IMR-90 (cell line): ENCODE measurements around the gene MRPL52. TPM values are rescaled to one million over a fixed set of nuclear protein-coding genes. Genes with fewer than 3 reads are reported as not detected.
A peak's percentile ranks its signal among the peaks of the same experiment; 100 is the strongest.

Source experiments
- ATAC-seq: fragments of 200-7000 bp; cut with Tn5 transposase; 2 replicates; pipeline ENCODE4 v1.9.1; 2020; ENCODE audit warnings: low read depth, mild to moderate bottlenecking, moderate library complexity
- BruUV-seq: library from RNA; stranded (reverse); fragments of 400-500 nt; replicated peaks from 2 replicates; lab custom pipeline; 2021; lab: Mats Ljungman, UMichigan
- CTCF ChIA-PET: fragments of 300-600 bp; formaldehyde crosslinking; extraction: SDS; loops from one replicate; lab custom pipeline; 2021; ENCODE audit warnings: antibody characterized with exemption; lab: Yijun Ruan, JAX
- POLR2A ChIA-PET: fragments of 300-600 bp; sonication (Branson Sonifier 250); formaldehyde crosslinking; loops from one replicate; lab custom pipeline; 2022; ENCODE audit warnings: antibody characterized with exemption; ENCODE audit not compliant: unreplicated experiment; lab: Charles Lee
- DNase-seq: peaks from one replicate; pipeline ENCODE4 v3.0.0; 2013
- H2AFZ ChIP-seq: replicated peaks from 2 replicates; pipeline ENCODE3; 2013; ENCODE audit warnings: low read length, mild to moderate bottlenecking; ENCODE audit not compliant: poor library complexity
- H2AK5ac ChIP-seq: 2 replicates; pipeline ENCODE4 v1.6.1; 2013; ENCODE audit warnings: low read depth, low read length, inconsistent platforms
- H2AK9ac ChIP-seq: replicated peaks from 2 replicates; pipeline ENCODE3; 2013; ENCODE audit warnings: mild to moderate bottlenecking, low read depth, low read length, moderate library complexity; ENCODE audit not compliant: poor library complexity
- H2BK120ac ChIP-seq: 2 replicates; pipeline ENCODE4 v1.6.1; 2013; ENCODE audit warnings: low read depth, low read length, inconsistent platforms
- H2BK15ac ChIP-seq: 3 replicates; pipeline ENCODE4 v1.6.1; 2013; ENCODE audit warnings: low read depth, low read length, inconsistent platforms
- H2BK20ac ChIP-seq: 2 replicates; pipeline ENCODE4 v1.6.1; 2013; ENCODE audit warnings: low read depth, mild to moderate bottlenecking, inconsistent platforms, low read length, moderate library complexity
- H2BK5ac ChIP-seq: 2 replicates; pipeline ENCODE4 v1.6.1; 2013; ENCODE audit warnings: mild to moderate bottlenecking, low read depth, low read length, inconsistent platforms; ENCODE audit not compliant: poor library complexity, severe bottlenecking
- H3K14ac ChIP-seq: replicated peaks from 2 replicates; pipeline ENCODE4 v1.6.1; 2013; ENCODE audit warnings: low read depth, low read length, inconsistent platforms
- H3K18ac ChIP-seq: 2 replicates; pipeline ENCODE4 v1.6.1; 2013; ENCODE audit warnings: low read depth, low read length, control low read depth
- H3K23ac ChIP-seq: 2 replicates; pipeline ENCODE4 v1.6.1; 2013; ENCODE audit warnings: low read depth, low read length, inconsistent platforms
- H3K27ac ChIP-seq: 2 replicates; pipeline ENCODE4 v1.5.1; 2013; ENCODE audit warnings: mild to moderate bottlenecking, control low read depth, low read length; ENCODE audit not compliant: insufficient read depth
- H3K27me3 ChIP-seq: 2 replicates; pipeline ENCODE4 v1.6.1; 2013; ENCODE audit warnings: low read length; ENCODE audit not compliant: control insufficient read depth, insufficient read depth
- H3K36me3 ChIP-seq: 2 replicates; pipeline ENCODE4 v1.6.1; 2013; ENCODE audit warnings: low read length, mixed read lengths; ENCODE audit not compliant: control insufficient read depth, insufficient read depth
- H3K4ac ChIP-seq: 2 replicates; pipeline ENCODE4 v1.6.1; 2013; ENCODE audit warnings: low read depth, low read length, inconsistent platforms
- H3K4me1 ChIP-seq: 2 replicates; pipeline ENCODE4 v1.6.1; 2013; ENCODE audit warnings: low read length, mixed read lengths; ENCODE audit not compliant: control insufficient read depth, insufficient read depth
- H3K4me2 ChIP-seq: 2 replicates; pipeline ENCODE4 v1.6.1; 2013; ENCODE audit warnings: low read depth, mild to moderate bottlenecking, control low read depth, low read length, moderate library complexity
- H3K4me3 ChIP-seq: 2 replicates; pipeline ENCODE4 v1.5.1; 2013; ENCODE audit warnings: low read depth, mild to moderate bottlenecking, control low read depth, low read length, moderate library complexity; ENCODE audit not compliant: insufficient read depth
- H3K56ac ChIP-seq: 2 replicates; pipeline ENCODE4 v1.6.1; 2013; ENCODE audit warnings: low read length, inconsistent platforms; ENCODE audit not compliant: insufficient read depth; ENCODE audit errors: extremely low read depth
- H3K79me1 ChIP-seq, 2 experiments: 2 replicates each; pipeline ENCODE4 v1.6.1; 2013; ENCODE audit warnings: low read length in 2 of 2, inconsistent platforms in 1 of 2, low read depth in 1 of 2
- H3K9ac ChIP-seq: 2 replicates; pipeline ENCODE4 v1.6.1; 2013; ENCODE audit warnings: low read depth, low read length, control low read depth
- H3K9me1 ChIP-seq: 2 replicates; pipeline ENCODE4 v1.6.1; 2013; ENCODE audit warnings: low read length, inconsistent platforms; ENCODE audit not compliant: insufficient read depth
- H3K9me3 ChIP-seq: 2 replicates; pipeline ENCODE4 v1.6.1; 2013; ENCODE audit warnings: low read length; ENCODE audit not compliant: control insufficient read depth, insufficient read depth
- H4K20me1 ChIP-seq: 2 replicates; pipeline ENCODE4 v1.6.1; 2013; ENCODE audit warnings: low read length, inconsistent platforms; ENCODE audit not compliant: insufficient read depth
- H4K5ac ChIP-seq: 2 replicates; pipeline ENCODE4 v1.6.1; 2013; ENCODE audit warnings: mild to moderate bottlenecking, low read depth, low read length, control low read depth
- H4K8ac ChIP-seq, 2 experiments: 2 replicates each; pipeline ENCODE4 v1.6.1; 2013; ENCODE audit warnings: low read depth in 2 of 2, low read length in 2 of 2, control low read depth in 1 of 2, inconsistent platforms in 1 of 2
- H4K91ac ChIP-seq: 2 replicates; pipeline ENCODE4 v1.6.1; 2013; ENCODE audit warnings: low read depth, low read length, inconsistent platforms; ENCODE audit not compliant: insufficient read depth
- BHLHE40 ChIP-seq: fragments of 150-350 bp; IDR thresholded peaks from 2 replicates; pipeline ENCODE4 v1.6.1; 2016; ENCODE audit warnings: mild to moderate bottlenecking, low read depth, low read length
- CEBPB ChIP-seq: IDR thresholded peaks from 2 replicates; pipeline ENCODE4 v1.6.1; 2012; ENCODE audit warnings: low read depth, low read length, improper control_type of control experiment
- CHD1 ChIP-seq: IDR thresholded peaks from 2 replicates; pipeline ENCODE4 v1.6.1; 2012; ENCODE audit warnings: low read depth, low read length, improper control_type of control experiment
- CTCF ChIP-seq: conservative IDR thresholded peaks from 2 replicates; pipeline ENCODE4 v1.5.1; 2012; ENCODE audit warnings: mild to moderate bottlenecking, low read depth, low read length, improper control_type of control experiment
- FOS ChIP-seq: fragments of 150-350 bp; IDR thresholded peaks from 2 replicates; pipeline ENCODE4 v1.6.1; 2016; ENCODE audit warnings: low read depth, low read length
- MAZ ChIP-seq: IDR thresholded peaks from 2 replicates; pipeline ENCODE4 v1.6.1; 2012; ENCODE audit warnings: low read depth, mild to moderate bottlenecking, low read length, improper control_type of control experiment, moderate library complexity, borderline replicate concordance
- NFE2L2 ChIP-seq: fragments of 150-350 bp; IDR thresholded peaks from 2 replicates; pipeline ENCODE4 v1.6.1; 2016; ENCODE audit warnings: low read depth, mild to moderate bottlenecking, low read length
- POLR2A ChIP-seq: IDR thresholded peaks from 2 replicates; pipeline ENCODE4 v1.6.1; 2012; ENCODE audit warnings: mild to moderate bottlenecking, low read depth, low read length
- RFX5 ChIP-seq: IDR thresholded peaks from 2 replicates; pipeline ENCODE4 v1.8.0; 2012; ENCODE audit warnings: low read depth, mild to moderate bottlenecking, low read length, moderate library complexity
- SMC3 ChIP-seq: fragments of 150-350 bp; IDR thresholded peaks from 2 replicates; pipeline ENCODE4 v1.6.1; 2016; ENCODE audit warnings: low read depth, mild to moderate bottlenecking, antibody characterized with exemption, low read length, moderate library complexity
- WGBS, 2 experiments: methylation state at CpG; one replicate each; pipeline versions ENCODE4 v1.1.5 to v1.1.7; 2013; ENCODE audit warnings: missing lambda C conversion rate in 2 of 2; ENCODE audit not compliant: insufficient read length in 1 of 2; ENCODE audit errors: extremely low coverage in 2 of 2; 5-methylcytosine and 5-hydroxymethylcytosine counted together
- dilution Hi-C: fragments of 300-500 bp; cut with HindIII; formaldehyde crosslinking; loops from one replicate; pipeline ENCODE4 v1.14.3; 2018; ENCODE audit warnings: low sequenced_read_pairs; ENCODE audit not compliant: unreplicated experiment
- in situ Hi-C: fragments of 300-500 bp; cut with MboI; formaldehyde crosslinking; loops from 3 replicates; pipeline ENCODE4 v1.14.3; 2019; ENCODE audit warnings: low sequenced_read_pairs, inconsistent platforms, mixed read lengths
- intact Hi-C: fragments of 100-400 bp; cut with micrococcal nuclease; formaldehyde crosslinking; loops from 2 replicates; pipeline ENCODE4 v1.10.0; 2022
- polyA plus RNA-seq, 3 experiments: library from polyadenylated mRNA; depleted of rRNA; stranded (reverse); fragments of >200 nt; gene quantifications; 2 replicates each; pipeline ENCODE4 v1.2.3, GENCODE V29; 2012; ENCODE audit warnings: low replicate concordance in 1 of 3
- total RNA-seq: library from RNA; depleted of rRNA; stranded (reverse); fragments of >200 nt; gene quantifications from 2 replicates; pipeline ENCODE4 v1.2.3, GENCODE V29; 2012
- TF ChIP-seq, protein P1 (sequence below): fragments of 150-350 bp; IDR thresholded peaks from 2 replicates; pipeline ENCODE4 v1.6.1; 2016; ENCODE audit warnings: low read depth, mild to moderate bottlenecking, low read length, moderate library complexity, borderline replicate concordance
- TF ChIP-seq, protein P2 (sequence below): fragments of 150-350 bp; IDR thresholded peaks from 2 replicates; pipeline ENCODE4 v1.6.1; 2017; ENCODE audit warnings: mild to moderate bottlenecking, antibody characterized with exemption, low read length, low read depth

Gene MRPL52
- total and polyA plus RNA-seq, 2 of the 4 experiments (the other 2 are of a cell fraction), result 33.1 to 51.4 TPM

DNA sequence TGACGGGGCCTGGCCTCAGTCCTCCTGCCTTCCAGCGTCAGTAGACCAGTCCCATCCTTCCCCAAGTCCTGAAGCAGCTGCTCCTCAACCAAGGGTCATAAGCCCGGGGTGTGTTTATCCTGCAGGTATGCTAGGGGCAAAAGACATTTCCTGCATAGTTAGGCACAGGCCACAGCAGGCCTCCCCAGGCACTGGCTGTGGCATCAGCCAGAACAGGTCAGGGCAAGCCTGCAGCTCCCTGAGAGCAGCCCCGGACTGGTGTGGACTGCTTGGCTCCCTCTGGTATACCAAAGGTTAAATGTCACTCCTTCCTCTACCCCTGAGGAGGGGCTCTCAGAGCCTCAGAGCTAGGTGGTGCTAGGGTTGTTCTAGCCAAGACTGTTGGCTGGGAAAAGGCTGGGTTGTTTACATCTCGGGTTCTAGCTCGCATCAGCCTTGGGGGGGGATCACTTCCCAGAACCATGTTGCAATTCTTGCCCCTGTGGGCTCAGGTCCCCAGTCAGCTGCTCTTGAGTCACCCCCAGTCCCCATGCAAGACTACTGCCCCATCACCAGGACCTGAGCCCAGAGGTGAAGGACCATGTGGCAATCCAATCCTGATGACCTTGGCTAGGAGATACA, 9.6 kb downstream of the MRPL52 start:
- H3K18ac ChIP-seq, result peak overlapping the region; percentile 77
- H4K5ac ChIP-seq, result peak overlapping the region; percentile 67
- peak overlapping the region; percentile 68 for H3K14ac ChIP-seq
- H2BK120ac ChIP-seq, result peak overlapping the region; percentile 86
- H3K79me1 ChIP-seq, result peaks cover 6 to 57% of the 10 kb centered on the region in 2 experiments; a peak in 3 of 4 replicates
- H3K4ac ChIP-seq, result peak overlapping the region; percentile 93
- WGBS, 2 experiments, result 0% methylated on average over 1 of the region's 6 CpGs; no CpG with 5 or more reads in 1 of the 2 experiments
- in situ Hi-C loops (no loop called here), dilution Hi-C loops (no loop called here), intact Hi-C loops (loop anchor here (5.0 kb wide), 6 partner anchors 58 to 282 kb away; partner anchors contain the start of genes AJUBA and RBM23)
- H3K27me3 ChIP-seq, result no peaks in the 10 kb centered on the region
- peak overlapping the region; percentile 96 for H2AK9ac ChIP-seq
- DNase-seq (peak; percentile 54), ATAC-seq (no peak)
- peak overlapping the region; percentile 72; the same call in 1 of the 2 replicates for H3K56ac ChIP-seq
- H4K91ac ChIP-seq, result peak overlapping the region; percentile 93
- H3K27ac ChIP-seq, result peak overlapping the region; percentile 96
- no TSS peak for BruUV-seq
- ChIA-PET CTCF (interaction anchor here (0.6 to 2.1 kb wide), 3 partner anchors 13 to 61 kb away, joined by 3 to 9 read pairs (median 7); no protein-coding TSS in a partner anchor), POLR2A (interaction anchor here (0.5 to 3.6 kb wide), 3 partner anchors 10 to 468 kb away, joined by 9 to 25 read pairs (median 20); partner anchors contain the start of gene BCL2L2)
- H3K4me2 ChIP-seq, result peak overlapping the region; percentile 81
- peak overlapping the region; percentile 97 for H2AK5ac ChIP-seq
- H3K23ac ChIP-seq, result peak overlapping the region; percentile 90
- H2BK5ac ChIP-seq, result peak overlapping the region; percentile 77
- peaks cover 15% of the 10 kb centered on the region for H3K4me1 ChIP-seq
- no peaks in the 10 kb centered on the region for H3K9me3 ChIP-seq
- H3K9ac ChIP-seq, result peak overlapping the region; percentile 94
- peaks cover 24% of the 10 kb centered on the region for H3K9me1 ChIP-seq
- H3K36me3 ChIP-seq, result peaks cover 49% of the 10 kb centered on the region
- peak overlapping the region; percentile 64 for H3K4me3 ChIP-seq
- peak overlapping the region; percentile 89 to 95 for H4K8ac ChIP-seq
- TF ChIP-seq FOS (no peak), CTCF (no peak), CHD1 (no peak), POLR2A (peak; percentile 37; the same call in 1 of the 2 replicates), NFE2L2 (no peak), RFX5 (no peak), BHLHE40 (no peak), CEBPB (peak; percentile 82), SMC3 (no peak), MAZ (no peak)
- TF ChIP-seq, protein P1, sequence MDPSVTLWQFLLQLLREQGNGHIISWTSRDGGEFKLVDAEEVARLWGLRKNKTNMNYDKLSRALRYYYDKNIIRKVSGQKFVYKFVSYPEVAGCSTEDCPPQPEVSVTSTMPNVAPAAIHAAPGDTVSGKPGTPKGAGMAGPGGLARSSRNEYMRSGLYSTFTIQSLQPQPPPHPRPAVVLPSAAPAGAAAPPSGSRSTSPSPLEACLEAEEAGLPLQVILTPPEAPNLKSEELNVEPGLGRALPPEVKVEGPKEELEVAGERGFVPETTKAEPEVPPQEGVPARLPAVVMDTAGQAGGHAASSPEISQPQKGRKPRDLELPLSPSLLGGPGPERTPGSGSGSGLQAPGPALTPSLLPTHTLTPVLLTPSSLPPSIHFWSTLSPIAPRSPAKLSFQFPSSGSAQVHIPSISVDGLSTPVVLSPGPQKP, result no peak
- TF ChIP-seq, protein P2, sequence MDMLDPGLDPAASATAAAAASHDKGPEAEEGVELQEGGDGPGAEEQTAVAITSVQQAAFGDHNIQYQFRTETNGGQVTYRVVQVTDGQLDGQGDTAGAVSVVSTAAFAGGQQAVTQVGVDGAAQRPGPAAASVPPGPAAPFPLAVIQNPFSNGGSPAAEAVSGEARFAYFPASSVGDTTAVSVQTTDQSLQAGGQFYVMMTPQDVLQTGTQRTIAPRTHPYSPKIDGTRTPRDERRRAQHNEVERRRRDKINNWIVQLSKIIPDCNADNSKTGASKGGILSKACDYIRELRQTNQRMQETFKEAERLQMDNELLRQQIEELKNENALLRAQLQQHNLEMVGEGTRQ, result no peak
- H2AFZ ChIP-seq, result peak overlapping the region; percentile 45
- H2BK20ac ChIP-seq, result peak overlapping the region; percentile 53
- H4K20me1 ChIP-seq, result peaks cover 44% of the 10 kb centered on the region
- H2BK15ac ChIP-seq, result peak overlapping the region; percentile 68; the same call in 2 of the 3 replicates
